Measurements from ENCODE around the gene LPP. TPM values are rescaled to one million over a fixed set of nuclear protein-coding genes. Genes with fewer than 3 reads are reported as not detected.

Gene LPP
- total and polyA plus RNA-seq, 9 of the 15 experiments (the other 6 are each of a cell fraction or from before 2014, with no cell fraction given): 0.07 to 0.18 TPM; not detected in 7

DNA sequence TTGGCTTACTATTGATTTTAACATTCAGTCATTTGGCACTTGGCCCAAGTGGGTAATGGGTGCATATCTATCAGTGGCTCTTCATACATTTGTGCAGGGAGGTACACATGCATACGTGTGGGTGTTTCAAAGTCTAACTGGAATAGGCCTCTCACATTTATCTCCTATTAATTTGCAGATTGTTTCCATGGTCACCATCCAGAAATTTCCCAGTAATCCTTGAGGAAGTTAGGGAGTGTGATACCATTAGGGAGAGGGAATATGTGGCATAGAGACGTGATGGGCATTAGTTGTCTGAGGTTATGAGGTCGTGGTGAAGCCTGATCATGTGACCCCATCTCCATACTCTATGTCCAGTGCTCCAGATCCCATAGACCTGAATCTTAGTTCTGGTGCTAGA lies 102.8 kb downstream of the LPP start:
- Histone ChIP-seq H4K20me1 (replicated peaks; ENCODE audit: control insufficient read depth, insufficient read depth, low read length) (no peaks in the 10 kb centered on the region), H3K27ac (ENCODE audit: extremely low read depth, low read depth, low read length) (no peak overlapping the region), H3K36me3 (ENCODE audit: control insufficient read depth, insufficient read depth, low read length) (no peaks in the 10 kb centered on the region), H3K79me2 (ENCODE audit: control insufficient read depth, insufficient read depth, low read length) (no peaks in the 10 kb centered on the region), H3K4me3 (no peak overlapping the region), H3K9ac (ENCODE audit: insufficient read depth in 1 of 2, low read depth in 2 of 2, low read length in 2 of 2) (no peak overlapping the region), H3K4me2 (ENCODE audit: insufficient read depth, low read length) (no peak overlapping the region), H3K9me3 (replicated peaks; ENCODE audit: control insufficient read depth, insufficient read depth, low read depth, low read length) (no peaks in the 10 kb centered on the region), H3K4me1 (replicated peaks in 1 of 2; ENCODE audit: control insufficient read depth in 2 of 2, insufficient read depth in 2 of 2, low read length in 2 of 2) (no peaks in the 10 kb centered on the region), H2AFZ (ENCODE audit: low read depth, low read length) (no peak overlapping the region), H3K27me3 (ENCODE audit: control insufficient read depth in 2 of 2, insufficient read depth in 2 of 2, low read length in 2 of 2) (no peaks in the 10 kb centered on the region), H3K9me1 (ENCODE audit: control insufficient read depth, insufficient read depth, low read length) (no peaks in the 10 kb centered on the region)
- FAIRE-seq (no peak), DNase-seq (ENCODE audit: extremely low read depth in 1 of 4, low spot score in 3 of 4) (no peak), ATAC-seq (no peak)
- 0% methylated on average over 3 of the region's 3 CpGs for WGBS (ENCODE audit: insufficient coverage, low coverage, missing lambda C conversion rate)
- in situ Hi-C loops (cut with MboI) (no loop called here), intact Hi-C loops (cut with micrococcal nuclease) (no loop called here)
- ChIA-PET POLR2A (no interaction called here), CTCF (ENCODE audit: low intra/inter-chr PET ratio) (no interaction called here)
- TF ChIP-seq TRIM28 (IDR thresholded peaks at IDR 0.05): no peak
- no peak for TF ChIP-seq HIVEP1 (CRISPR knock-in tag; IDR thresholded peaks at IDR 0.05)
- TF ChIP-seq, protein P1, sequence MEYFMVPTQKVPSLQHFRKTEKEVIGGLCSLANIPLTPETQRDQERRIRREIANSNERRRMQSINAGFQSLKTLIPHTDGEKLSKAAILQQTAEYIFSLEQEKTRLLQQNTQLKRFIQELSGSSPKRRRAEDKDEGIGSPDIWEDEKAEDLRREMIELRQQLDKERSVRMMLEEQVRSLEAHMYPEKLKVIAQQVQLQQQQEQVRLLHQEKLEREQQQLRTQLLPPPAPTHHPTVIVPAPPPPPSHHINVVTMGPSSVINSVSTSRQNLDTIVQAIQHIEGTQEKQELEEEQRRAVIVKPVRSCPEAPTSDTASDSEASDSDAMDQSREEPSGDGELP (CRISPR knock-in tag; IDR thresholded peaks at IDR 0.05; ENCODE audit: borderline replicate concordance): no peak
- TF ChIP-seq ZNF444 (CRISPR knock-in tag; IDR thresholded peaks at IDR 0.05): no peak
- BruUV-seq (replicated peaks): no TSS peak

- Histone ChIP-seq H2AFZ (ENCODE audit: low read depth, low read length) (no peak overlapping the region), H3K4me1 (replicated peaks in 1 of 2; ENCODE audit: control insufficient read depth in 2 of 2, insufficient read depth in 2 of 2, low read length in 2 of 2) (no peaks in the 10 kb centered on the region), H3K79me2 (ENCODE audit: control insufficient read depth, insufficient read depth, low read length) (no peaks in the 10 kb centered on the region), H3K4me2 (ENCODE audit: insufficient read depth, low read length) (no peak overlapping the region), H3K4me3 (no peak overlapping the region), H3K27ac (ENCODE audit: extremely low read depth, low read depth, low read length) (no peak overlapping the region), H3K36me3 (ENCODE audit: control insufficient read depth, insufficient read depth, low read length) (no peaks in the 10 kb centered on the region), H3K9me3 (replicated peaks; ENCODE audit: control insufficient read depth, insufficient read depth, low read depth, low read length) (no peaks in the 10 kb centered on the region), H4K20me1 (replicated peaks; ENCODE audit: control insufficient read depth, insufficient read depth, low read length) (no peaks in the 10 kb centered on the region), H3K9ac (ENCODE audit: insufficient read depth in 1 of 2, low read depth in 2 of 2, low read length in 2 of 2) (no peak overlapping the region), H3K9me1 (ENCODE audit: control insufficient read depth, insufficient read depth, low read length) (no peaks in the 10 kb centered on the region), H3K27me3 (ENCODE audit: control insufficient read depth in 2 of 2, insufficient read depth in 2 of 2, low read length in 2 of 2) (no peaks in the 10 kb centered on the region)
- in situ Hi-C loops (cut with MboI) (no loop called here), intact Hi-C loops (cut with micrococcal nuclease) (no loop called here)
- ATAC-seq (no peak), FAIRE-seq (no peak), DNase-seq (ENCODE audit: extremely low read depth in 1 of 4, low spot score in 3 of 4) (no peak)
- BruUV-seq (replicated peaks): no TSS peak
- WGBS (ENCODE audit: insufficient coverage, low coverage, missing lambda C conversion rate): 0% methylated on average over 3 of the region's 3 CpGs
- POLR2A ChIA-PET: no interaction called here
- CTCF ChIA-PET (ENCODE audit: low intra/inter-chr PET ratio): no interaction called here
- TF ChIP-seq HNRNPUL1 (IDR thresholded peaks at IDR 0.05; ENCODE audit: low read length): no peak
- TF ChIP-seq PCBP2 (IDR thresholded peaks at IDR 0.05; ENCODE audit: low read depth, low read length, poor library complexity, severe bottlenecking): no peak
- TF ChIP-seq DIDO1 (tag; IDR thresholded peaks at IDR 0.05; ENCODE audit: low read depth): no peak
- TF ChIP-seq ZZZ3 (IDR thresholded peaks at IDR 0.05): no peak
- no peak for TF ChIP-seq POLR2B (IDR thresholded peaks at IDR 0.05; ENCODE audit: low read depth, partially characterized antibody)
- no peak for TF ChIP-seq MBD2 (IDR thresholded peaks at IDR 0.05; ENCODE audit: borderline replicate concordance, low read depth)
- TF ChIP-seq, protein P2, sequence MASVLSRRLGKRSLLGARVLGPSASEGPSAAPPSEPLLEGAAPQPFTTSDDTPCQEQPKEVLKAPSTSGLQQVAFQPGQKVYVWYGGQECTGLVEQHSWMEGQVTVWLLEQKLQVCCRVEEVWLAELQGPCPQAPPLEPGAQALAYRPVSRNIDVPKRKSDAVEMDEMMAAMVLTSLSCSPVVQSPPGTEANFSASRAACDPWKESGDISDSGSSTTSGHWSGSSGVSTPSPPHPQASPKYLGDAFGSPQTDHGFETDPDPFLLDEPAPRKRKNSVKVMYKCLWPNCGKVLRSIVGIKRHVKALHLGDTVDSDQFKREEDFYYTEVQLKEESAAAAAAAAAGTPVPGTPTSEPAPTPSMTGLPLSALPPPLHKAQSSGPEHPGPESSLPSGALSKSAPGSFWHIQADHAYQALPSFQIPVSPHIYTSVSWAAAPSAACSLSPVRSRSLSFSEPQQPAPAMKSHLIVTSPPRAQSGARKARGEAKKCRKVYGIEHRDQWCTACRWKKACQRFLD (CRISPR knock-in tag; IDR thresholded peaks at IDR 0.05): no peak
- no peak for TF ChIP-seq CHD1 (IDR thresholded peaks at IDR 0.05; ENCODE audit: low read length)
- TF ChIP-seq, protein P3, sequence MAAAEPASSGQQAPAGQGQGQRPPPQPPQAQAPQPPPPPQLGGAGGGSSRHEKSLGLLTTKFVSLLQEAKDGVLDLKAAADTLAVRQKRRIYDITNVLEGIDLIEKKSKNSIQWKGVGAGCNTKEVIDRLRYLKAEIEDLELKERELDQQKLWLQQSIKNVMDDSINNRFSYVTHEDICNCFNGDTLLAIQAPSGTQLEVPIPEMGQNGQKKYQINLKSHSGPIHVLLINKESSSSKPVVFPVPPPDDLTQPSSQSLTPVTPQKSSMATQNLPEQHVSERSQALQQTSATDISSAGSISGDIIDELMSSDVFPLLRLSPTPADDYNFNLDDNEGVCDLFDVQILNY (CRISPR knock-in tag; IDR thresholded peaks at IDR 0.05): no peak
Measured at GRCh38 chr3:188257384-188258026, 103.5 kb downstream of the LPP start.

All from K562 (cell line).